Activated naive CD4-positive, alpha-beta T cell treated with anti-CD3 and anti-CD28 coated beads for 36 hours (primary cell): Measurements from ENCODE around the gene ZFP36. TPM values are rescaled to one million over a fixed set of nuclear protein-coding genes. Genes with fewer than 3 reads are reported as not detected.
A peak's percentile ranks its signal among the peaks of the same experiment; 100 is the strongest.

Experiments
- CTCF ChIA-PET: fragments of 350-600 bp; sonication (Branson Sonifier 250); formaldehyde crosslinking; loops from one replicate; lab custom pipeline; 2021; ENCODE audit warnings: antibody characterized with exemption; lab: Charles Lee
- DNase-seq: peaks from one replicate; pipeline ENCODE4 v3.0.0-alpha.2; 2020
- H3K27ac Mint-ChIP-seq: one replicate; pipeline ENCODE4 v1.8.0; 2021; ENCODE audit warnings: mild to moderate bottlenecking, mixed read lengths
- H3K27me3 Mint-ChIP-seq: one replicate; pipeline ENCODE4 v1.8.0; 2021; ENCODE audit warnings: low read depth, mixed read lengths
- H3K36me3 Mint-ChIP-seq: one replicate; pipeline ENCODE4 v1.8.0; 2021; ENCODE audit warnings: low read depth, mixed read lengths
- H3K4me1 Mint-ChIP-seq: one replicate; pipeline ENCODE4 v1.8.0; 2021; ENCODE audit warnings: low read depth, mixed read lengths
- H3K4me3 Mint-ChIP-seq: one replicate; pipeline ENCODE4 v1.8.0; 2021; ENCODE audit warnings: mild to moderate bottlenecking, moderate library complexity, mixed read lengths
- H3K9me3 Mint-ChIP-seq: one replicate; pipeline ENCODE4 v1.8.0; 2021; ENCODE audit warnings: mixed read lengths
- intact Hi-C: fragments of 100-400 bp; cut with micrococcal nuclease; formaldehyde crosslinking; loops from one replicate; pipeline ENCODE4 v1.15.1; 2023
- total RNA-seq, 2 experiments: library from RNA; stranded (reverse); gene quantifications; one replicate each; pipeline ENCODE4 v1.2.3, GENCODE V29; 2021

The ZFP36 gene
- total RNA-seq, 2 experiments from 2014 or later, result 113 to 116 TPM

DNA sequence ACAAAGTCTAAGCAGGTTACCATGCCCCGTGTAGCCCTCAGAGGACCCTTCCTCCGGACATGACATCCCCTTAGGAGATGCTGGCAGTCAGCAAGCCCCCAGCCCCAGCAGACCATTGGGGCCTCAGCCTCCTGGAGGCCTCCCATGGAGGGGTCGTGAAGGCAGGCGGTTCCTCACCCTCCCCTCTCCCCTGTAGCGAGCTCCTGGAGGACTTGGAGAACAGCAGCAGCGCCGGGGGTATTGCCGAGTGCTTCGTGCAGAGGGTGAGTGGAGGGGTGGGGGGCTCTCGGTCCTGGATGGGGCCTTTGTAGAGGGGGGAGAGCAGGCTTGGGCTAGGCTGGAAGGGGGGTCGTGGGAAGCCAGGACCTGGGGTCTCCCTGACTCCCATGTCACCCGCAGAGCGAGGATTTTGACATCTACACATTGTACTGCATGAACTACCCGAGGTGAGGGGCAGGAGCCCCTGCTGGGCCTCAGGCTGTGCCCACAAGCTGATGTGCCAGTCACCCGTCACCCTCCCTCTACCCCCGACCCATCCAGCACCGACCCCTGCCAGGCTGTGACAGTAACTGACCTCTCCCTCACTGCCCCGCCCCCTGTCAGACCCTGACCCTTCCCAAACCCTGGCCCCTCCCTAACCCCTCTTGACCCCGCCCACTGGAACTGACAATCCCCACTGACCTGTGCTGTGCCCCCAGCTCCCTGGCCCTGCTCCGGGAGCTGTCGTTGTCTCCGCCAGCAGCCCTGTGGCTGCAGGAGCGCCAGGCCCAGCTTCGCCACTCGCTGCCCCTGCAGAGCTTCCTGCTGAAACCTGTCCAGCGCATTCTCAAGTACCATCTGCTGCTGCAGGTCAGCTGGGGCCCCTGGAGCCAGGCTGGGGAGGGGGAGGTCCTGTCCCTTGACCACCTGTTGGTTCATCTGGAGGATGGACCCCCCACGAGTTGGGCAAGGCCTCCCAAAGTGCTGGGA lies 9.8 kb downstream of the ZFP36 start:
- Mint-ChIP-seq H3K27me3 (peaks cover 2% of the 10 kb centered on the region), H3K36me3 (peaks cover 3% of the 10 kb centered on the region), H3K4me1 (peaks cover 16% of the 10 kb centered on the region), H3K9me3 (no peaks in the 10 kb centered on the region), H3K4me3 (no peak overlapping the region), H3K27ac (no peak overlapping the region)
- CTCF ChIA-PET, result interaction anchor here (1.2 to 2.1 kb wide), 3 partner anchors 12 to 19 kb away, joined by 3 to 6 read pairs (median 3); partner anchors contain the start of gene RPS16
- no peak for DNase-seq
- intact Hi-C loops, result no loop called here

- H3K4me3 Mint-ChIP-seq, result no peak overlapping the region
- intact Hi-C loops, result no loop called here
- H3K27me3 Mint-ChIP-seq, result no peaks in the 10 kb centered on the region
- CTCF ChIA-PET, result no interaction called here
- H3K4me1 Mint-ChIP-seq, result peaks cover 11% of the 10 kb centered on the region
- H3K27ac Mint-ChIP-seq, result no peak overlapping the region
- H3K9me3 Mint-ChIP-seq, result no peaks in the 10 kb centered on the region
- H3K36me3 Mint-ChIP-seq, result peaks cover 1% of the 10 kb centered on the region
- DNase-seq, result no peak
Measured at GRCh38 chr19:39417463-39418181, 11.0 kb downstream of the ZFP36 start.

DNA sequence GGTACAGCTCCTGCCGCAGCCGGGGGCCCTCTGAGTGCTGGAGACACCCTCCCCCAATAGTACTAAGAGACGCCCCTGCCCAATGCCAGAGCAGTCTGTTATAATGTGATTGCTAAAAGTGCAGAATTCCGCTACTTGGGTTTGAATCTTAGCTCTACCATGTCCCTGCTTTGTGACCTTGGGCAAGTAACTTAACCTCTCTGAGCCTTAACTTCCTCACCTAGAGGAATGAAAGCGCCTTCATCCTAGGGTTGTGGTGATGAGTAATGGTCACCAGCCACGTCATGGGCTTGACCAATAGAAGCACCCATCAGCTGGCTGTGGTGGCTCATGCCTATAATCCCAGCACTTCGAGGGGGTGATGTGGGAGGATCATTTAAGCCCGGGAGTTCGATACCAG lies 12.4 kb downstream of the ZFP36 start:
- DNase-seq, result no peak
- Mint-ChIP-seq H3K36me3 (peaks cover 3% of the 10 kb centered on the region), H3K27me3 (no peaks in the 10 kb centered on the region), H3K9me3 (no peaks in the 10 kb centered on the region), H3K4me1 (peaks cover 7% of the 10 kb centered on the region), H3K4me3 (no peak overlapping the region), H3K27ac (no peak overlapping the region)
- CTCF ChIA-PET, result no interaction called here
- intact Hi-C loops, result no loop called here

DNA sequence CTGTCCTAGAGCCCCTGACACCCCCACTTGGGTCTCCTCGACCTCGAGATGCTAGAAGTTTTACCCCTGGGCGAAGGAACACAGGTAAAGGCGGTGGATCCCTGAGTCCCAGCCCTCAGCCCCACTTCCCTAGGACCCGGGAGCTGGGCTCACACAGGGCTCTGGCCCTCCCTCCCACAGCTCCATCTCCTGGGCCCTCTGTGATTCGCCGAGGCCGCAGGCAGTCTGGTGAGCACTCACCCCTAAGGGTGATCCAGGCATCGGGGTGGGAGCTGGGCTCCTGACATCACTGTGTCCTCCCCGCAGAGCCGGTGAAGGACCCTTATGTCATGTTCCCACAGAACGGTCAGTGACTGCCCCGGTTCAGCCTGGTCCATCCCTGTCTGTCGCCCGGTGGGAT lies 14.1 kb downstream of the ZFP36 start:
- intact Hi-C loops, result no loop called here
- H3K4me3 Mint-ChIP-seq, result no peak overlapping the region
- H3K27ac Mint-ChIP-seq, result no peak overlapping the region
- CTCF ChIA-PET, result interaction anchor here (3.0 kb wide), 1 partner anchor 20 kb away, joined by 7 read pairs; no protein-coding TSS in a partner anchor
- H3K36me3 Mint-ChIP-seq, result peaks cover 3% of the 10 kb centered on the region
- no peak for DNase-seq
- H3K4me1 Mint-ChIP-seq, result no peaks in the 10 kb centered on the region
- H3K27me3 Mint-ChIP-seq, result no peaks in the 10 kb centered on the region
- H3K9me3 Mint-ChIP-seq, result no peaks in the 10 kb centered on the region

DNA sequence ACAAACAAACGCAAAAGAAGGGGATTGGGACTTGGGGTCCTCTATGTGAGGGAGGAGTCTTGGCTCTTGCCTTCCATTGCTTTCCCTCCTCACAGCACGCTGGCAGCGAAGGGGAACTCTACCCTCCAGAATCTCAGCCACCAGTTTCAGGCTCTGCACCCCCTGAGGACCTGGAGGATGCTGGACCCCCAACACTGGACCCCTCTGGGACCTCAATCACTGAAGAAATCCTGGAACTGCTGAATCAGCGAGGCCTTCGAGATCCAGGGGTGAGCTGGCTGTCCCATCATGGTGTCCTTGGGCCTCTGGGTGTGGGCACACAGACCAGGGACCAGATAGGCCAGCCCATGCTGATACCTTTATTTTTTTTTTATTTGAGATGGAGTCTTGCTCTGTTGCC lies 15.4 kb downstream of the ZFP36 start:
- intact Hi-C loops, result no loop called here
- CTCF ChIA-PET, result interaction anchor here (3.0 kb wide), 1 partner anchor 19 kb away, joined by 7 read pairs; no protein-coding TSS in a partner anchor
- H3K27ac Mint-ChIP-seq, result no peak overlapping the region
- no peak for DNase-seq
- H3K4me1 Mint-ChIP-seq, result no peaks in the 10 kb centered on the region
- no peaks in the 10 kb centered on the region for H3K9me3 Mint-ChIP-seq
- peaks cover 3% of the 10 kb centered on the region for H3K36me3 Mint-ChIP-seq
- H3K27me3 Mint-ChIP-seq, result no peaks in the 10 kb centered on the region
- H3K4me3 Mint-ChIP-seq, result no peak overlapping the region

DNA sequence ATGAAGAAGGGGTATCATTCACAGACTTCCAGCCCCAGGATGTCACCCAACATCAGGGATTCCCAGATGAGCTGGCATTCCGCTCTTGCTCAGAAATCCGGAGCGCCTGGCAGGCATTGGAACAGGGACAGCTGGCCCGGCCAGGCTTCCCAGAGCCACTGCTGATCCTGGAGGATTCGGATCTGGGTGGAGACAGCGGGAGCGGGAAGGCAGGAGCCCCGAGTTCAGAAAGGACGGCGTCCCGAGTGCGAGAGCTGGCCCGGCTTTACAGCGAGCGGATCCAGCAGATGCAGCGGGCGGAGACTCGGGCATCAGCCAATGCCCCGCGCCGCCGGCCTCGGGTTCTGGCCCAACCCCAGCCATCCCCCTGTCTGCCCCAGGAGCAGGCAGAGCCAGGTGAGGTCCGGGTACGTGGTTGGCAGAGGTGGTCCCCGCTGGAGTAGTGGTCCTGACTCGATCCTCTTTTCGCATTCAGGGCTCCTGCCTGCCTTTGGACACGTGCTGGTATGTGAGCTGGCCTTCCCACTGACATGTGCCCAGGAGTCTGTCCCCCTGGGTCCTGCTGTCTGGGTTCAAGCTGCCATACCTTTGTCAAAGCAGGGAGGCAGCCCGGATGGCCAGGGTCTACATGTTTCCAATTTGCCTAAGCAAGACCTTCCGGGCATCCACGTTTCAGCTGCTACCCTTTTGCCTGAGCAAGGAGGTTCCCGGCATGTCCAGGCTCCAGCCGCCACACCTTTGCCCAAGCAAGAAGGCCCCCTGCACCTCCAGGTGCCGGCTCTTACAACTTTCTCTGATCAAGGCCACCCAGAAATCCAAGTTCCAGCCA lies 16.8 kb downstream of the ZFP36 start:
- intact Hi-C loops, result no loop called here
- no peak overlapping the region for H3K4me3 Mint-ChIP-seq
- H3K27ac Mint-ChIP-seq, result no peak overlapping the region
- H3K4me1 Mint-ChIP-seq, result no peaks in the 10 kb centered on the region
- H3K36me3 Mint-ChIP-seq, result peaks cover 3% of the 10 kb centered on the region
- H3K27me3 Mint-ChIP-seq, result no peaks in the 10 kb centered on the region
- H3K9me3 Mint-ChIP-seq, result no peaks in the 10 kb centered on the region
- CTCF ChIA-PET, result interaction anchor here (0.6 to 3.0 kb wide), 2 partner anchors 17 to 22 kb away, joined by 5 to 7 read pairs; partner anchors contain the start of gene SUPT5H
- DNase-seq, result peak; percentile 5

DNA sequence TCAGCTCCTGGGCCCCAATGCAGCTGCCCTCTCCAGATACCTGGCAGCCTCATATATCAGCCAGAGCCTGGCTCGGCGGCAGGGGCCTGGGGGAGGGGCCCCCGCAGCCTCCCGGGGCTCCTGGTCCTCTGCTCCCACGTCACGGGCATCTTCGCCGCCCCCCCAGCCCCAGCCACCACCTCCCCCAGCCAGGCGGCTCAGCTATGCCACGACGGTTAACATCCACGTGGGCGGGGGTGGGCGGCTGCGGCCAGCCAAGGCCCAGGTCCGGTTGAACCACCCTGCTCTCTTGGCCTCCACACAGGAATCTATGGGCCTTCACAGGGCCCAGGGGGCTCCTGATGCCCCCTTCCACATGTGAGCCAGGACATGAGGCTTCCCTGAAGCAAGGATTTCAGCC lies 18.3 kb downstream of the ZFP36 start:
- Mint-ChIP-seq H3K27ac (no peak overlapping the region), H3K9me3 (no peaks in the 10 kb centered on the region), H3K4me1 (no peaks in the 10 kb centered on the region), H3K36me3 (peaks cover 1% of the 10 kb centered on the region), H3K4me3 (no peak overlapping the region), H3K27me3 (no peaks in the 10 kb centered on the region)
- no peak for DNase-seq
- CTCF ChIA-PET, result interaction anchor here (0.7 kb wide), 1 partner anchor 11 kb away, joined by 3 read pairs; the partner anchor contains the start of gene RPS16
- intact Hi-C loops, result no loop called here

- CTCF ChIA-PET, result interaction anchor here (0.7 to 1.5 kb wide), 2 partner anchors 10 to 14 kb away, joined by 3 to 5 read pairs; partner anchors contain the start of genes PLEKHG2 and RPS16
- Mint-ChIP-seq H3K36me3 (peaks cover 1% of the 10 kb centered on the region), H3K27ac (peak overlapping the region; percentile 2), H3K4me3 (no peak overlapping the region), H3K27me3 (no peaks in the 10 kb centered on the region), H3K4me1 (peaks cover 5% of the 10 kb centered on the region), H3K9me3 (no peaks in the 10 kb centered on the region)
- intact Hi-C loops, result no loop called here
- DNase-seq, result no peak
Measured at GRCh38 chr19:39425744-39426143, 19.1 kb downstream of the ZFP36 start.

GRCh38 chr19:39426170-39426569 lies 19.5 kb downstream of the ZFP36 start:
- Mint-ChIP-seq H3K4me3 (no peak overlapping the region), H3K27ac (peak overlapping the region; percentile 2), H3K9me3 (no peaks in the 10 kb centered on the region), H3K36me3 (peaks cover 5% of the 10 kb centered on the region), H3K27me3 (no peaks in the 10 kb centered on the region), H3K4me1 (peaks cover 9% of the 10 kb centered on the region)
- DNase-seq, result no peak
- intact Hi-C loops, result no loop called here
- CTCF ChIA-PET, result interaction anchor here (1.0 to 1.5 kb wide), 2 partner anchors 14 to 48 kb away, joined by 3 to 5 read pairs; partner anchors contain the start of gene PLEKHG2

DNA sequence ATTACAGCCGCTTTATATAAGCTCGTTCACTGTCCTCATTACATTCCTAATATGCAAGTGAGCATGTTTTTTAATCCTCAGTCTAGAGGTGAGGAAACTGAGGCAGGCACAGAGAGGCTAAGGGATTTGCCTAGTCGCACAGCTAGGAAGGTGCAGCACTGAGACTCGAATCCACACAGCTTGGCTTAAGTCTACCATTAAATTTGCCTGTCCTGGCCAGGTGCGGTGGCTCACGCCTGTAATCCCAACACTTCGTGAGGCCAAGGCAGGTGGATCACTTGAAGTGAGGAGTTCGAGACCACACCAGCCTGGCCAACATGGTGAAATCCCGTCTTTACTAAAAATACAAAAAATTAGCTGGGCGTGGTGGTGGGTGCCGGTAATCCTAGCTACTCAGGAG lies 21.1 kb downstream of the ZFP36 start:
- peaks cover 12% of the 10 kb centered on the region for H3K36me3 Mint-ChIP-seq
- H3K27ac Mint-ChIP-seq, result no peak overlapping the region
- no peak for DNase-seq
- CTCF ChIA-PET, result interaction anchor here (1.2 to 1.7 kb wide), 2 partner anchors 13 to 20 kb away, joined by 3 to 6 read pairs; no protein-coding TSS in a partner anchor
- no peaks in the 10 kb centered on the region for H3K9me3 Mint-ChIP-seq
- intact Hi-C loops, result no loop called here
- H3K4me1 Mint-ChIP-seq, result peaks cover 18% of the 10 kb centered on the region
- H3K27me3 Mint-ChIP-seq, result no peaks in the 10 kb centered on the region
- H3K4me3 Mint-ChIP-seq, result no peak overlapping the region

GRCh38 chr19:39428283-39429112 lies 21.9 kb downstream of the ZFP36 start:
- Mint-ChIP-seq H3K4me3 (no peak overlapping the region), H3K27ac (peak overlapping the region; percentile 46), H3K9me3 (no peaks in the 10 kb centered on the region), H3K4me1 (peaks cover 26% of the 10 kb centered on the region), H3K27me3 (no peaks in the 10 kb centered on the region), H3K36me3 (peaks cover 17% of the 10 kb centered on the region)
- intact Hi-C loops, result no loop called here
- DNase-seq, result no peak
- CTCF ChIA-PET, result interaction anchor here (0.6 to 1.7 kb wide), 2 partner anchors 14 to 61 kb away, joined by 3 to 6 read pairs; no protein-coding TSS in a partner anchor
